Measurements from ENCODE around the gene YIPF4. TPM values are rescaled to one million over a fixed set of nuclear protein-coding genes. Genes with fewer than 3 reads are reported as not detected.
"Not testable (repeated sequence)": the region's sequence is repeated elsewhere in the genome, so short reads cannot be mapped to it uniquely, and the experiment has no call there.

The YIPF4 gene
- total RNA-seq, 1 donor from 2014 or later, result 21.9 TPM

GRCh38 chr2:32274289-32274688 is 3.4 kb upstream of the YIPF4 start:
- Histone ChIP-seq H3K27me3 (ENCODE audit: control insufficient read depth, insufficient read depth, low read length) (no peaks in the 10 kb centered on the region), H3K4me3 (ENCODE audit: low read depth, low read length) (no peak overlapping the region), H3K36me3 (ENCODE audit: control insufficient read depth, insufficient read depth, low read length) (no peaks in the 10 kb centered on the region)
- DNase-seq (ENCODE audit: low read depth) (no peak), FAIRE-seq (no peak)
- TF ChIP-seq CTCF (IDR thresholded peaks at IDR 0.05; ENCODE audit: insufficient read depth, low read length, severe bottlenecking), result no peak

- not testable (repeated sequence) for H3K27me3 ChIP-seq (ENCODE audit: control insufficient read depth, insufficient read depth, low read length); DNase-seq (ENCODE audit: low read depth); H3K4me3 ChIP-seq (ENCODE audit: low read depth, low read length); H3K36me3 ChIP-seq (ENCODE audit: control insufficient read depth, insufficient read depth, low read length); FAIRE-seq
Observed at GRCh38 chr2:32275790-32276189, 1.9 kb upstream of the YIPF4 start.

- no peak for TF ChIP-seq CTCF (IDR thresholded peaks at IDR 0.05; ENCODE audit: insufficient read depth, low read length, severe bottlenecking)
- Histone ChIP-seq H3K36me3 (ENCODE audit: control insufficient read depth, insufficient read depth, low read length) (peaks cover 3% of the 10 kb centered on the region), H3K4me3 (ENCODE audit: low read depth, low read length) (peak overlapping the region; percentile 100), H3K27me3 (ENCODE audit: control insufficient read depth, insufficient read depth, low read length) (no peaks in the 10 kb centered on the region)
- DNase-seq (ENCODE audit: low read depth) (no peak), FAIRE-seq (no peak)
Observed at GRCh38 chr2:32277363-32277673, 386 bp upstream of the YIPF4 start.

GRCh38 chr2:32278478-32278853 is 762 bp downstream of the YIPF4 start:
- FAIRE-seq (no peak), DNase-seq (ENCODE audit: low read depth) (no peak)
- no peak for TF ChIP-seq CTCF (IDR thresholded peaks at IDR 0.05; ENCODE audit: insufficient read depth, low read length, severe bottlenecking)
- peak overlapping the region; percentile 100 for H3K4me3 ChIP-seq (ENCODE audit: low read depth, low read length)
- H3K36me3 ChIP-seq (ENCODE audit: control insufficient read depth, insufficient read depth, low read length), result peaks cover 3% of the 10 kb centered on the region
- H3K27me3 ChIP-seq (ENCODE audit: control insufficient read depth, insufficient read depth, low read length), result no peaks in the 10 kb centered on the region

GRCh38 chr2:32284321-32284720 is 6.6 kb downstream of the YIPF4 start:
- H3K36me3 ChIP-seq (ENCODE audit: control insufficient read depth, insufficient read depth, low read length), result peaks cover 3% of the 10 kb centered on the region

GRCh38 chr2:32289165-32289999 is 11.7 kb downstream of the YIPF4 start:
- TF ChIP-seq CTCF (IDR thresholded peaks at IDR 0.05; ENCODE audit: insufficient read depth, low read length, severe bottlenecking), result no peak
- peak; percentile 94 for DNase-seq (ENCODE audit: low read depth)
- H3K27me3 ChIP-seq (ENCODE audit: control insufficient read depth, insufficient read depth, low read length), result no peaks in the 10 kb centered on the region
- peaks cover 2% of the 10 kb centered on the region for H3K36me3 ChIP-seq (ENCODE audit: control insufficient read depth, insufficient read depth, low read length)
- FAIRE-seq, result no peak
- no peak overlapping the region for H3K4me3 ChIP-seq (ENCODE audit: low read depth, low read length)

More at GRCh38 chr2:32284321-32284720, 6.6 kb downstream of the YIPF4 start:
- H3K4me3 ChIP-seq (ENCODE audit: low read depth, low read length), result no peak overlapping the region
- peak; percentile 89 for DNase-seq (ENCODE audit: low read depth)
- no peak for TF ChIP-seq CTCF (IDR thresholded peaks at IDR 0.05; ENCODE audit: insufficient read depth, low read length, severe bottlenecking)
- no peaks in the 10 kb centered on the region for H3K27me3 ChIP-seq (ENCODE audit: control insufficient read depth, insufficient read depth, low read length)
- no peak for FAIRE-seq

Measured in bronchial epithelial cell (primary cell).